HepG2 (cell line): Measurements from ENCODE around the gene KIF15. TPM values are rescaled to one million over a fixed set of nuclear protein-coding genes. Genes with fewer than 3 reads are reported as not detected.

Source experiments
- ARID2 ChIP-seq: sonication (generic); formaldehyde crosslinking; IDR thresholded peaks from 2 replicates; pipeline ENCODE4 v1.8.1; 2022; ENCODE audit warnings: mild to moderate bottlenecking, missing genetic modification reagents, borderline replicate concordance
- CBX5 ChIP-seq: sonication (generic); formaldehyde crosslinking; IDR thresholded peaks from 2 replicates; pipeline ENCODE4 v1.4.0; 2020; ENCODE audit warnings: missing genetic modification reagents, borderline replicate concordance
- ELF3 ChIP-seq: IDR thresholded peaks from 2 replicates; pipeline ENCODE4 v1.6.1; 2016; ENCODE audit warnings: missing genetic modification reagents, missing compliant biosample characterization
- FOXA3 ChIP-seq: IDR thresholded peaks from 2 replicates; pipeline ENCODE4 v1.6.1; 2016; ENCODE audit warnings: missing genetic modification reagents, missing compliant biosample characterization
- GATAD1 ChIP-seq: IDR thresholded peaks from 2 replicates; pipeline ENCODE4 v1.6.1; 2016; ENCODE audit warnings: missing genetic modification reagents, missing compliant biosample characterization
- HNRNPUL1 ChIP-seq: fragments of 200-400 bp; formaldehyde crosslinking; IDR thresholded peaks from 2 replicates; pipeline ENCODE4 v1.6.1; 2017; ENCODE audit warnings: low read depth, mild to moderate bottlenecking, low read length, moderate library complexity
- HOXA9 ChIP-seq: sonication (generic); formaldehyde crosslinking; IDR thresholded peaks from 2 replicates; pipeline ENCODE4 v1.8.1; 2022; ENCODE audit warnings: missing genetic modification reagents, mild to moderate bottlenecking, moderate library complexity, borderline replicate concordance
- JUN ChIP-seq: sonication (generic); formaldehyde crosslinking; IDR thresholded peaks from 2 replicates; pipeline ENCODE4 v1.4.0; 2020; ENCODE audit warnings: mild to moderate bottlenecking, missing genetic modification reagents
- KDM5B ChIP-seq: sonication (generic); formaldehyde crosslinking; IDR thresholded peaks from 2 replicates; pipeline ENCODE4 v1.4.0; 2020; ENCODE audit warnings: missing genetic modification reagents, mild to moderate bottlenecking, borderline replicate concordance
- KLF6 ChIP-seq: IDR thresholded peaks from 2 replicates; pipeline ENCODE4 v1.8.0; 2016; ENCODE audit warnings: missing biosample characterization, missing genetic modification reagents
- ONECUT2 ChIP-seq: sonication (generic); formaldehyde crosslinking; IDR thresholded peaks from 2 replicates; pipeline ENCODE4 v1.4.0; 2020; ENCODE audit warnings: missing genetic modification reagents
- PLRG1 ChIP-seq: fragments of 450-650 bp; conservative IDR thresholded peaks from 2 replicates; pipeline ENCODE4 v1.6.1; 2016
- YEATS2 ChIP-seq: sonication (generic); formaldehyde crosslinking; IDR thresholded peaks from 2 replicates; pipeline ENCODE4 v1.4.0; 2020; ENCODE audit warnings: missing genetic modification reagents, borderline replicate concordance
- ZNF430 ChIP-seq: sonication (generic); formaldehyde crosslinking; IDR thresholded peaks from 2 replicates; pipeline ENCODE4 v1.9.0; 2021; ENCODE audit warnings: mild to moderate bottlenecking, missing genetic modification reagents
- ZNF605 ChIP-seq: sonication (generic); formaldehyde crosslinking; IDR thresholded peaks from 2 replicates; pipeline ENCODE4 v1.8.0; 2022; ENCODE audit warnings: mild to moderate bottlenecking, missing genetic modification reagents
- ZNF773 ChIP-seq: sonication (generic); formaldehyde crosslinking; IDR thresholded peaks from 2 replicates; pipeline ENCODE4 v1.4.0; 2020; ENCODE audit warnings: missing genetic modification reagents, borderline replicate concordance
- ZSCAN31 ChIP-seq: sonication (generic); formaldehyde crosslinking; IDR thresholded peaks from 2 replicates; pipeline ENCODE4 v1.5.0; 2020; ENCODE audit warnings: low read depth, mild to moderate bottlenecking, missing genetic modification reagents
- polyA plus RNA-seq, 8 experiments: library from polyadenylated mRNA; depleted of rRNA in 3 of 8; stranded (reverse) in 7 of 8; unstranded in 1 of 8; fragments of >200 nt; fragmentation: Illumina TruSeq in 4 of 8; extraction: Trizol in 4 of 8; gene quantifications; 2 replicates each; pipeline versions ENCODE4 v1.2.1 to v1.2.3, GENCODE V29; 2011 to 2016; ENCODE audit warnings: low read depth in 4 of 8, missing spikeins in 1 of 8, mixed read lengths in 1 of 8; ENCODE audit not compliant: insufficient read depth in 1 of 8
- total RNA-seq, 5 experiments: library from RNA; depleted of rRNA; stranded (reverse); fragments of >200 nt; fragmentation: Illumina TruSeq; extraction: Trizol; gene quantifications; 2 replicates each; pipeline ENCODE4 v1.2.3, GENCODE V29; 2016; ENCODE audit warnings: low read depth in 1 of 5
- TF ChIP-seq, protein P1 (sequence below): sonication (generic); formaldehyde crosslinking; IDR thresholded peaks from 2 replicates; pipeline ENCODE4 v1.4.0; 2020; ENCODE audit warnings: missing genetic modification reagents
- TF ChIP-seq, protein P2 (sequence below): sonication (generic); formaldehyde crosslinking; IDR thresholded peaks from 2 replicates; pipeline ENCODE4 v1.5.1; 2020; ENCODE audit warnings: missing genetic modification reagents, mild to moderate bottlenecking, borderline replicate concordance
- TF ChIP-seq, protein P3 (sequence below): sonication (generic); formaldehyde crosslinking; IDR thresholded peaks from 2 replicates; pipeline ENCODE4 v1.5.0; 2020; ENCODE audit warnings: mild to moderate bottlenecking, missing genetic modification reagents
- TF ChIP-seq, protein P4 (sequence below): sonication (generic); formaldehyde crosslinking; IDR thresholded peaks from 2 replicates; pipeline ENCODE4 v1.8.0; 2022; ENCODE audit warnings: mild to moderate bottlenecking, missing genetic modification reagents; ENCODE audit not compliant: insufficient replicate concordance

KIF15 gene
- total and polyA plus RNA-seq, 2 of the 13 experiments (the other 11 are each of a cell fraction or from before 2014, with no cell fraction given), result 4.8 to 33.8 TPM

DNA sequence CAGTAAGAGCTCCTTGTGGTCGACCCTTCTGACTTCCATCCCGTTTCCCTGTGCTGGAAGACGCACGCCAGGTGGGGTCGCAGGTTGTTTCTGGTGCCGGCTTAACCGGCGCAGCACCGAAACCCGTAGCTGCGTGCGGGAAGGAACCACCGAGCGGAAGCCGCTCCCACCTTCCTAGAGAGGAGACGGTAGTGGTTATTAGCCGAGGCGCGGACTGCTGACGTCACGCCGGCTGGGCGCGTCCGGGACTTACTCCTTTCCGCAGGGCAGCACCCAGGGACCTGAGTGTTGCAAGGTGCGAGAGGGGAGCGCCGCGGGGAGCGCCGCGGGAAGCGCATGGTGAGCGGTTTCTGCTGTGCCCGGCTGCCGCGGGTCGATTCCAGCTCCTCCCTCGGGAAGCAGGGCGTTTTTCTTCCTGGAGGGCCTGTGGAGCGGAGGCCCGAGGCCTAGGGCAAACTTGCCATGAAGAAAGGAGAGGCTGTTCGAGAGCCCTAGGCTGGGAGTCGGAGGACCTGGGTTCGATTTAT lies 32.1 kb upstream of the KIF15 start, which contains the start of gene ZNF501 (continued):
- peak; percentile 72; the same call in 1 of the 2 replicates for TF ChIP-seq KLF6
- TF ChIP-seq, protein P1, sequence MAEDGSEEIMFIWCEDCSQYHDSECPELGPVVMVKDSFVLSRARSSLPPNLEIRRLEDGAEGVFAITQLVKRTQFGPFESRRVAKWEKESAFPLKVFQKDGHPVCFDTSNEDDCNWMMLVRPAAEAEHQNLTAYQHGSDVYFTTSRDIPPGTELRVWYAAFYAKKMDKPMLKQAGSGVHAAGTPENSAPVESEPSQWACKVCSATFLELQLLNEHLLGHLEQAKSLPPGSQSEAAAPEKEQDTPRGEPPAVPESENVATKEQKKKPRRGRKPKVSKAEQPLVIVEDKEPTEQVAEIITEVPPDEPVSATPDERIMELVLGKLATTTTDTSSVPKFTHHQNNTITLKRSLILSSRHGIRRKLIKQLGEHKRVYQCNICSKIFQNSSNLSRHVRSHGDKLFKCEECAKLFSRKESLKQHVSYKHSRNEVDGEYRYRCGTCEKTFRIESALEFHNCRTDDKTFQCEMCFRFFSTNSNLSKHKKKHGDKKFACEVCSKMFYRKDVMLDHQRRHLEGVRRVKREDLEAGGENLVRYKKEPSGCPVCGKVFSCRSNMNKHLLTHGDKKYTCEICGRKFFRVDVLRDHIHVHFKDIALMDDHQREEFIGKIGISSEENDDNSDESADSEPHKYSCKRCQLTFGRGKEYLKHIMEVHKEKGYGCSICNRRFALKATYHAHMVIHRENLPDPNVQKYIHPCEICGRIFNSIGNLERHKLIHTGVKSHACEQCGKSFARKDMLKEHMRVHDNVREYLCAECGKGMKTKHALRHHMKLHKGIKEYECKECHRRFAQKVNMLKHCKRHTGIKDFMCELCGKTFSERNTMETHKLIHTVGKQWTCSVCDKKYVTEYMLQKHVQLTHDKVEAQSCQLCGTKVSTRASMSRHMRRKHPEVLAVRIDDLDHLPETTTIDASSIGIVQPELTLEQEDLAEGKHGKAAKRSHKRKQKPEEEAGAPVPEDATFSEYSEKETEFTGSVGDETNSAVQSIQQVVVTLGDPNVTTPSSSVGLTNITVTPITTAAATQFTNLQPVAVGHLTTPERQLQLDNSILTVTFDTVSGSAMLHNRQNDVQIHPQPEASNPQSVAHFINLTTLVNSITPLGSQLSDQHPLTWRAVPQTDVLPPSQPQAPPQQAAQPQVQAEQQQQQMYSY (CRISPR knock-in tag), result 0 out of 2 replicates have a peak, but pooled peaks have one; percentile 21
- TF ChIP-seq ZSCAN31 (CRISPR knock-in tag), result peak; percentile 83; the same call in 1 of the 2 replicates
- peak; percentile 32; the same call in 1 of the 2 replicates for TF ChIP-seq JUN (CRISPR knock-in tag)
- TF ChIP-seq, protein P2, sequence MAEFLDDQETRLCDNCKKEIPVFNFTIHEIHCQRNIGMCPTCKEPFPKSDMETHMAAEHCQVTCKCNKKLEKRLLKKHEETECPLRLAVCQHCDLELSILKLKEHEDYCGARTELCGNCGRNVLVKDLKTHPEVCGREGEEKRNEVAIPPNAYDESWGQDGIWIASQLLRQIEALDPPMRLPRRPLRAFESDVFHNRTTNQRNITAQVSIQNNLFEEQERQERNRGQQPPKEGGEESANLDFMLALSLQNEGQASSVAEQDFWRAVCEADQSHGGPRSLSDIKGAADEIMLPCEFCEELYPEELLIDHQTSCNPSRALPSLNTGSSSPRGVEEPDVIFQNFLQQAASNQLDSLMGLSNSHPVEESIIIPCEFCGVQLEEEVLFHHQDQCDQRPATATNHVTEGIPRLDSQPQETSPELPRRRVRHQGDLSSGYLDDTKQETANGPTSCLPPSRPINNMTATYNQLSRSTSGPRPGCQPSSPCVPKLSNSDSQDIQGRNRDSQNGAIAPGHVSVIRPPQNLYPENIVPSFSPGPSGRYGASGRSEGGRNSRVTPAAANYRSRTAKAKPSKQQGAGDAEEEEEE (CRISPR knock-in tag), result no peak
- no peak for TF ChIP-seq HOXA9
- TF ChIP-seq PLRG1, result no peak
- TF ChIP-seq CBX5 (CRISPR knock-in tag), result peak; percentile 98
- peak; percentile 94 for TF ChIP-seq KDM5B (CRISPR knock-in tag)
- TF ChIP-seq, protein P3, sequence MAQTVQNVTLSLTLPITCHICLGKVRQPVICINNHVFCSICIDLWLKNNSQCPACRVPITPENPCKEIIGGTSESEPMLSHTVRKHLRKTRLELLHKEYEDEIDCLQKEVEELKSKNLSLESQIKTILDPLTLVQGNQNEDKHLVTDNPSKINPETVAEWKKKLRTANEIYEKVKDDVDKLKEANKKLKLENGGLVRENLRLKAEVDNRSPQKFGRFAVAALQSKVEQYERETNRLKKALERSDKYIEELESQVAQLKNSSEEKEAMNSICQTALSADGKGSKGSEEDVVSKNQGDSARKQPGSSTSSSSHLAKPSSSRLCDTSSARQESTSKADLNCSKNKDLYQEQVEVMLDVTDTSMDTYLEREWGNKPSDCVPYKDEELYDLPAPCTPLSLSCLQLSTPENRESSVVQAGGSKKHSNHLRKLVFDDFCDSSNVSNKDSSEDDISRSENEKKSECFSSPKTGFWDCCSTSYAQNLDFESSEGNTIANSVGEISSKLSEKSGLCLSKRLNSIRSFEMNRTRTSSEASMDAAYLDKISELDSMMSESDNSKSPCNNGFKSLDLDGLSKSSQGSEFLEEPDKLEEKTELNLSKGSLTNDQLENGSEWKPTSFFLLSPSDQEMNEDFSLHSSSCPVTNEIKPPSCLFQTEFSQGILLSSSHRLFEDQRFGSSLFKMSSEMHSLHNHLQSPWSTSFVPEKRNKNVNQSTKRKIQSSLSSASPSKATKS, result no peak; the same call in 1 of the 2 replicates
- TF ChIP-seq, protein P4, sequence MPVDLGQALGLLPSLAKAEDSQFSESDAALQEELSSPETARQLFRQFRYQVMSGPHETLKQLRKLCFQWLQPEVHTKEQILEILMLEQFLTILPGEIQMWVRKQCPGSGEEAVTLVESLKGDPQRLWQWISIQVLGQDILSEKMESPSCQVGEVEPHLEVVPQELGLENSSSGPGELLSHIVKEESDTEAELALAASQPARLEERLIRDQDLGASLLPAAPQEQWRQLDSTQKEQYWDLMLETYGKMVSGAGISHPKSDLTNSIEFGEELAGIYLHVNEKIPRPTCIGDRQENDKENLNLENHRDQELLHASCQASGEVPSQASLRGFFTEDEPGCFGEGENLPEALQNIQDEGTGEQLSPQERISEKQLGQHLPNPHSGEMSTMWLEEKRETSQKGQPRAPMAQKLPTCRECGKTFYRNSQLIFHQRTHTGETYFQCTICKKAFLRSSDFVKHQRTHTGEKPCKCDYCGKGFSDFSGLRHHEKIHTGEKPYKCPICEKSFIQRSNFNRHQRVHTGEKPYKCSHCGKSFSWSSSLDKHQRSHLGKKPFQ, result no peak
- TF ChIP-seq ARID2 (CRISPR knock-in tag), result peak; percentile 88
- TF ChIP-seq FOXA3 (CRISPR knock-in tag), result peak; percentile 62
- no peak for TF ChIP-seq HNRNPUL1
- no peak for TF ChIP-seq ONECUT2 (CRISPR knock-in tag)
- peak; percentile 97 for TF ChIP-seq GATAD1
- TF ChIP-seq ZNF605 (CRISPR knock-in tag), result peak; percentile 91
- peak; percentile 98 for TF ChIP-seq YEATS2
- TF ChIP-seq ELF3 (CRISPR knock-in tag), result peak; percentile 86
- TF ChIP-seq ZNF430 (CRISPR knock-in tag), result peak; percentile 72; the same call in 1 of the 2 replicates
- TF ChIP-seq ZNF773 (CRISPR knock-in tag), result no peak; the same call in 1 of the 2 replicates
